Measurements from ENCODE around the gene GAK. TPM values are rescaled to one million over a fixed set of nuclear protein-coding genes. Genes with fewer than 3 reads are reported as not detected.

Gene GAK
- total RNA-seq, 1 experiment from 2014 or later = 67.2 TPM

- DNase-seq (ENCODE audit: extremely low read depth, low read depth) = no peak
Observed at GRCh38 chr4:910366-911091, 21.6 kb downstream of the GAK start.

GRCh38 chr4:909821-910220 lies 22.3 kb downstream of the GAK start:
- DNase-seq (ENCODE audit: extremely low read depth, low read depth) = no peak

- no peak for DNase-seq (ENCODE audit: extremely low read depth, low read depth)
Observed at GRCh38 chr4:909131-909571, 23.0 kb downstream of the GAK start.

GRCh38 chr4:907691-908425 lies 24.3 kb downstream of the GAK start:
- DNase-seq (ENCODE audit: extremely low read depth, low read depth) = no peak

GRCh38 chr4:907103-907400 lies 25.1 kb downstream of the GAK start:
- no peak for DNase-seq (ENCODE audit: extremely low read depth, low read depth)

GRCh38 chr4:906339-907102 lies 25.6 kb downstream of the GAK start:
- DNase-seq (ENCODE audit: extremely low read depth, low read depth) = no peak

- DNase-seq (ENCODE audit: extremely low read depth, low read depth) = no peak
Observed at GRCh38 chr4:905485-906338, 26.4 kb downstream of the GAK start.

- no peak for DNase-seq (ENCODE audit: extremely low read depth, low read depth)
Observed at GRCh38 chr4:903066-904046, 28.8 kb downstream of the GAK start.

GRCh38 chr4:901192-901910 lies 30.8 kb downstream of the GAK start:
- DNase-seq (ENCODE audit: extremely low read depth, low read depth) = no peak

GRCh38 chr4:900721-901120 lies 31.4 kb downstream of the GAK start:
- DNase-seq (ENCODE audit: extremely low read depth, low read depth) = no peak

- DNase-seq (ENCODE audit: extremely low read depth, low read depth) = no peak
Observed at GRCh38 chr4:900073-900472, 32.0 kb downstream of the GAK start.

- no peak for DNase-seq (ENCODE audit: extremely low read depth, low read depth)
Observed at GRCh38 chr4:899556-899906, 32.6 kb downstream of the GAK start.

GRCh38 chr4:898869-899555 lies 33.1 kb downstream of the GAK start:
- DNase-seq (ENCODE audit: extremely low read depth, low read depth) = no peak

- no peak for DNase-seq (ENCODE audit: extremely low read depth, low read depth)
Observed at GRCh38 chr4:898123-898522, 34.0 kb downstream of the GAK start.

- DNase-seq (ENCODE audit: extremely low read depth, low read depth) = no peak
Observed at GRCh38 chr4:896630-897029, 35.5 kb downstream of the GAK start.

- DNase-seq (ENCODE audit: extremely low read depth, low read depth) = no peak
Observed at GRCh38 chr4:896216-896615, 35.9 kb downstream of the GAK start.

- DNase-seq (ENCODE audit: extremely low read depth, low read depth) = no peak
Observed at GRCh38 chr4:895596-895995, 36.5 kb downstream of the GAK start.

GRCh38 chr4:893995-894705 lies 38.0 kb downstream of the GAK start:
- DNase-seq (ENCODE audit: extremely low read depth, low read depth) = no peak

Data from NCI-H460 (cell line).